K562 (cell line): ENCODE data around the gene MTHFR. TPM values are rescaled to one million over a fixed set of nuclear protein-coding genes. Genes with fewer than 3 reads are reported as not detected.

ENCODE experiments used
- GATAD2A ChIP-seq: fragments of 450-650 bp; IDR thresholded peaks from 2 replicates; pipeline ENCODE4 v1.6.1; 2017
- HDGF ChIP-seq: fragments of 450-650 bp; IDR thresholded peaks from 2 replicates; pipeline ENCODE4 v1.6.1; 2016
- LCOR ChIP-seq: sonication (generic); formaldehyde crosslinking; IDR thresholded peaks from 2 replicates; pipeline ENCODE4 v1.8.0; 2022; ENCODE audit warnings: mild to moderate bottlenecking, missing genetic modification reagents
- MEF2D ChIP-seq: conservative IDR thresholded peaks from 2 replicates; pipeline ENCODE4 v1.6.1; 2016; ENCODE audit warnings: low read depth, missing genetic modification characterization, missing compliant biosample characterization
- MYNN ChIP-seq, 2 experiments: sonication (generic); formaldehyde crosslinking in 1 of 2; IDR thresholded peaks; 2 replicates each; pipeline versions ENCODE4 v1.5.0 to v1.6.1; 2016 to 2020; ENCODE audit warnings: antibody characterized with exemption in 1 of 2, missing genetic modification reagents in 1 of 2
- RAD51 ChIP-seq: fragments of 450-650 bp; IDR thresholded peaks from 2 replicates; pipeline ENCODE4 v1.7.1; 2016; ENCODE audit warnings: low read depth, mild to moderate bottlenecking, borderline replicate concordance
- RNF2 ChIP-seq: sonication (generic); IDR thresholded peaks from 2 replicates; pipeline ENCODE4 v1.6.1; 2016
- SP1 ChIP-seq: sonication (generic); formaldehyde crosslinking; IDR thresholded peaks from 2 replicates; pipeline ENCODE4 v1.8.1; 2022; ENCODE audit warnings: mild to moderate bottlenecking, missing genetic modification reagents
- TFAM ChIP-seq: fragments of 250-450 bp; sonication (Bioruptor Pico); conservative IDR thresholded peaks from 2 replicates; pipeline ENCODE4 v1.5.0; 2021; ENCODE audit warnings: mild to moderate bottlenecking, moderate library complexity
- ZNF41 ChIP-seq: fragments of 250-450 bp; sonication (Bioruptor Pico); conservative IDR thresholded peaks from 2 replicates; pipeline ENCODE4 v1.4.0; 2020; ENCODE audit warnings: mild to moderate bottlenecking
- polyA plus RNA-seq, 8 experiments: library from polyadenylated mRNA; depleted of rRNA in 4 of 8; stranded (reverse) in 5 of 8; unstranded in 3 of 8; fragments of >200 nt; fragmentation: Nextera tagmentation in 2 of 8; fragmentation: Illumina TruSeq in 1 of 8; extraction: Ambion mirVana in 2 of 8; extraction: Trizol in 1 of 8; gene quantifications; 2 replicates each; pipeline versions ENCODE4 v1.2.1 to v1.2.3, GENCODE V29; 2011 to 2014; ENCODE audit warnings: inconsistent platforms in 1 of 8, missing spikeins in 1 of 8
- total RNA-seq, 7 experiments: library from RNA; depleted of rRNA in 6 of 7; stranded (reverse); fragments of >200 nt in 6 of 7; fragmentation: Illumina TruSeq in 2 of 7; extraction: Trizol in 2 of 7; gene quantifications; 2 replicates each; pipeline versions ENCODE4 v1.2.1 to v1.2.3, GENCODE V29; 2011 to 2021; ENCODE audit warnings: low replicate concordance in 1 of 7
- TF ChIP-seq, protein P1 (sequence below): sonication (generic); formaldehyde crosslinking; IDR thresholded peaks from 2 replicates; pipeline ENCODE4 v1.8.1; 2023; ENCODE audit warnings: mild to moderate bottlenecking, missing genetic modification reagents
- TF ChIP-seq, protein P2 (sequence below): fragments of 450-650 bp; IDR thresholded peaks from 2 replicates; pipeline ENCODE4 v1.7.0; 2016; ENCODE audit warnings: borderline replicate concordance
- TF ChIP-seq, protein P3 (sequence below): fragments of 450-650 bp; IDR thresholded peaks from 2 replicates; pipeline ENCODE4 v1.6.1; 2016; ENCODE audit warnings: missing biosample characterization, missing genetic modification characterization
- TF ChIP-seq, protein P4 (sequence below): IDR thresholded peaks from 3 replicates; pipeline ENCODE4 v1.6.1; 2011; ENCODE audit warnings: borderline replicate concordance, mild to moderate bottlenecking; ENCODE audit not compliant: insufficient read length, insufficient read depth
- TF ChIP-seq, protein P5 (sequence below): fragments of 250-450 bp; sonication (Bioruptor Pico); IDR thresholded peaks from 2 replicates; pipeline ENCODE4 v1.8.0; 2021; ENCODE audit warnings: mild to moderate bottlenecking, moderate library complexity
- TF ChIP-seq, protein P6 (sequence below): fragments of 450-650 bp; formaldehyde crosslinking; IDR thresholded peaks from 2 replicates; pipeline ENCODE4 v1.4.0; 2020; ENCODE audit warnings: mild to moderate bottlenecking

The MTHFR gene
- total and polyA plus RNA-seq, 9 of the 15 experiments (the other 6 are each of a cell fraction or from before 2014, with no cell fraction given): 5.0 to 104 (median 62.6) TPM

DNA sequence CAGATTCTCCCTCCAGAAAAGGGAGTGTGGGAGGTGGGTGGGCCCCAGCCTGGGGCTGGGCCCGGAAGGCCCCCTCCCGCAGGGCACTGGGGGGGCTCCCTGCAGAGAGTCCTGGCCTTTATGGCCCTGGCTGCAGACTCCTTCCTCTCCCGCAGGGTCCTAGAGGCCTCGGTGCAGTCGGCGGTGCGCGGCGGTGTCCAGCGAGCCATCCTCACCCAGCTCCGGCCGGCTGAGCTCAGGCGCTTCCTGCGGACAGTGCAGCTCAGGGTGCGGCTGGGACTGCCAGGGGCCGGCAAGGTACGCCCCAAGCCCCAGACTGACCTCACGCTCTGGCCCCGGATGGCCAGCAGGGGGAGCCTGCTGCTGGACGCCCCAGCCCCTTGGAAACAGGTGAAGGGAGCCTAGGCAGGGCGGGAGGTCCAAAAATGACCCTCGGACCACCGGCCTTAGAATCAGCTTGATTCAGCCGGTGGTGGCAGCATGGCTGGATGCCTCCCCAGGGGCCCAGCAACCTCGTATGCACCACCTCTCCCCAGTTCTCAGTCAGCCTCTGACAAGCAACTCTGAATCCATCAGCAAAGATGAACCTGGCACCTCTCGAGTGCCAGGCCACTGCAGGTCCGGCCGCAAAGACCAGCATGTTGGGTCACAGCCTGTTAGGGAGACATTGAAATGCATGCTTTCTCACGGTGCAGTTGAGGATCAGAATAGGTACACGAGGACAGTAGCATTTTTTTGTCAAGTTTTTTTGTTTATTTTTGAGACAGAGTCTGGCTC lies 20.6 kb downstream of the MTHFR start (continued):
- TF ChIP-seq SP1: no peak
- TF ChIP-seq RNF2: peak; percentile 66; the same call in 1 of the 2 replicates
- no peak for TF ChIP-seq HDGF
- TF ChIP-seq, protein P1, sequence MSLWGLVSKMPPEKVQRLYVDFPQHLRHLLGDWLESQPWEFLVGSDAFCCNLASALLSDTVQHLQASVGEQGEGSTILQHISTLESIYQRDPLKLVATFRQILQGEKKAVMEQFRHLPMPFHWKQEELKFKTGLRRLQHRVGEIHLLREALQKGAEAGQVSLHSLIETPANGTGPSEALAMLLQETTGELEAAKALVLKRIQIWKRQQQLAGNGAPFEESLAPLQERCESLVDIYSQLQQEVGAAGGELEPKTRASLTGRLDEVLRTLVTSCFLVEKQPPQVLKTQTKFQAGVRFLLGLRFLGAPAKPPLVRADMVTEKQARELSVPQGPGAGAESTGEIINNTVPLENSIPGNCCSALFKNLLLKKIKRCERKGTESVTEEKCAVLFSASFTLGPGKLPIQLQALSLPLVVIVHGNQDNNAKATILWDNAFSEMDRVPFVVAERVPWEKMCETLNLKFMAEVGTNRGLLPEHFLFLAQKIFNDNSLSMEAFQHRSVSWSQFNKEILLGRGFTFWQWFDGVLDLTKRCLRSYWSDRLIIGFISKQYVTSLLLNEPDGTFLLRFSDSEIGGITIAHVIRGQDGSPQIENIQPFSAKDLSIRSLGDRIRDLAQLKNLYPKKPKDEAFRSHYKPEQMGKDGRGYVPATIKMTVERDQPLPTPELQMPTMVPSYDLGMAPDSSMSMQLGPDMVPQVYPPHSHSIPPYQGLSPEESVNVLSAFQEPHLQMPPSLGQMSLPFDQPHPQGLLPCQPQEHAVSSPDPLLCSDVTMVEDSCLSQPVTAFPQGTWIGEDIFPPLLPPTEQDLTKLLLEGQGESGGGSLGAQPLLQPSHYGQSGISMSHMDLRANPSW (CRISPR knock-in tag): no peak; the same call in 1 of the 2 replicates
- TF ChIP-seq LCOR (CRISPR knock-in tag): peak; percentile 94; the same call in 1 of the 2 replicates
- TF ChIP-seq, protein P2, sequence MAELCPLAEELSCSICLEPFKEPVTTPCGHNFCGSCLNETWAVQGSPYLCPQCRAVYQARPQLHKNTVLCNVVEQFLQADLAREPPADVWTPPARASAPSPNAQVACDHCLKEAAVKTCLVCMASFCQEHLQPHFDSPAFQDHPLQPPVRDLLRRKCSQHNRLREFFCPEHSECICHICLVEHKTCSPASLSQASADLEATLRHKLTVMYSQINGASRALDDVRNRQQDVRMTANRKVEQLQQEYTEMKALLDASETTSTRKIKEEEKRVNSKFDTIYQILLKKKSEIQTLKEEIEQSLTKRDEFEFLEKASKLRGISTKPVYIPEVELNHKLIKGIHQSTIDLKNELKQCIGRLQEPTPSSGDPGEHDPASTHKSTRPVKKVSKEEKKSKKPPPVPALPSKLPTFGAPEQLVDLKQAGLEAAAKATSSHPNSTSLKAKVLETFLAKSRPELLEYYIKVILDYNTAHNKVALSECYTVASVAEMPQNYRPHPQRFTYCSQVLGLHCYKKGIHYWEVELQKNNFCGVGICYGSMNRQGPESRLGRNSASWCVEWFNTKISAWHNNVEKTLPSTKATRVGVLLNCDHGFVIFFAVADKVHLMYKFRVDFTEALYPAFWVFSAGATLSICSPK: no peak
- 0 out of 2 replicates have a peak, but pooled peaks have one; percentile 43 for TF ChIP-seq GATAD2A
- TF ChIP-seq TFAM (CRISPR knock-in tag): no peak
- no peak for TF ChIP-seq MEF2D (tag)
- no peak for TF ChIP-seq ZNF41
- TF ChIP-seq, protein P3, sequence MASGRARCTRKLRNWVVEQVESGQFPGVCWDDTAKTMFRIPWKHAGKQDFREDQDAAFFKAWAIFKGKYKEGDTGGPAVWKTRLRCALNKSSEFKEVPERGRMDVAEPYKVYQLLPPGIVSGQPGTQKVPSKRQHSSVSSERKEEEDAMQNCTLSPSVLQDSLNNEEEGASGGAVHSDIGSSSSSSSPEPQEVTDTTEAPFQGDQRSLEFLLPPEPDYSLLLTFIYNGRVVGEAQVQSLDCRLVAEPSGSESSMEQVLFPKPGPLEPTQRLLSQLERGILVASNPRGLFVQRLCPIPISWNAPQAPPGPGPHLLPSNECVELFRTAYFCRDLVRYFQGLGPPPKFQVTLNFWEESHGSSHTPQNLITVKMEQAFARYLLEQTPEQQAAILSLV (tag): no peak
- TF ChIP-seq, protein P4, sequence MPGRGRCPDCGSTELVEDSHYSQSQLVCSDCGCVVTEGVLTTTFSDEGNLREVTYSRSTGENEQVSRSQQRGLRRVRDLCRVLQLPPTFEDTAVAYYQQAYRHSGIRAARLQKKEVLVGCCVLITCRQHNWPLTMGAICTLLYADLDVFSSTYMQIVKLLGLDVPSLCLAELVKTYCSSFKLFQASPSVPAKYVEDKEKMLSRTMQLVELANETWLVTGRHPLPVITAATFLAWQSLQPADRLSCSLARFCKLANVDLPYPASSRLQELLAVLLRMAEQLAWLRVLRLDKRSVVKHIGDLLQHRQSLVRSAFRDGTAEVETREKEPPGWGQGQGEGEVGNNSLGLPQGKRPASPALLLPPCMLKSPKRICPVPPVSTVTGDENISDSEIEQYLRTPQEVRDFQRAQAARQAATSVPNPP: no peak
- TF ChIP-seq, protein P5, sequence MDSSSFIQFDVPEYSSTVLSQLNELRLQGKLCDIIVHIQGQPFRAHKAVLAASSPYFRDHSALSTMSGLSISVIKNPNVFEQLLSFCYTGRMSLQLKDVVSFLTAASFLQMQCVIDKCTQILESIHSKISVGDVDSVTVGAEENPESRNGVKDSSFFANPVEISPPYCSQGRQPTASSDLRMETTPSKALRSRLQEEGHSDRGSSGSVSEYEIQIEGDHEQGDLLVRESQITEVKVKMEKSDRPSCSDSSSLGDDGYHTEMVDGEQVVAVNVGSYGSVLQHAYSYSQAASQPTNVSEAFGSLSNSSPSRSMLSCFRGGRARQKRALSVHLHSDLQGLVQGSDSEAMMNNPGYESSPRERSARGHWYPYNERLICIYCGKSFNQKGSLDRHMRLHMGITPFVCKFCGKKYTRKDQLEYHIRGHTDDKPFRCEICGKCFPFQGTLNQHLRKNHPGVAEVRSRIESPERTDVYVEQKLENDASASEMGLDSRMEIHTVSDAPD (CRISPR knock-in tag): no peak
- TF ChIP-seq RAD51: no peak
- TF ChIP-seq, protein P6, sequence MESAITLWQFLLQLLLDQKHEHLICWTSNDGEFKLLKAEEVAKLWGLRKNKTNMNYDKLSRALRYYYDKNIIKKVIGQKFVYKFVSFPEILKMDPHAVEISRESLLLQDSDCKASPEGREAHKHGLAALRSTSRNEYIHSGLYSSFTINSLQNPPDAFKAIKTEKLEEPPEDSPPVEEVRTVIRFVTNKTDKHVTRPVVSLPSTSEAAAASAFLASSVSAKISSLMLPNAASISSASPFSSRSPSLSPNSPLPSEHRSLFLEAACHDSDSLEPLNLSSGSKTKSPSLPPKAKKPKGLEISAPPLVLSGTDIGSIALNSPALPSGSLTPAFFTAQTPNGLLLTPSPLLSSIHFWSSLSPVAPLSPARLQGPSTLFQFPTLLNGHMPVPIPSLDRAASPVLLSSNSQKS (CRISPR knock-in tag): no peak
- TF ChIP-seq MYNN (IDR thresholded peaks at IDR 0.05): peak; percentile 73
- TF ChIP-seq MYNN (CRISPR knock-in tag; IDR thresholded peaks at IDR 0.05): no peak
